Stimulated activated CD4-positive, alpha-beta T cell treated with anti-CD3 and anti-CD28 coated beads, TNF-alpha, amount 100 ng/mL, for 48 hours (primary cell): Measurements from ENCODE around the gene TM4SF18.

Experiments used
- DNase-seq, 3 donors: peaks; one replicate each; pipeline ENCODE4 v3.0.0-alpha.2; 2020; ENCODE audit warnings: low read depth in 3 of 3

The TM4SF18 gene

DNA sequence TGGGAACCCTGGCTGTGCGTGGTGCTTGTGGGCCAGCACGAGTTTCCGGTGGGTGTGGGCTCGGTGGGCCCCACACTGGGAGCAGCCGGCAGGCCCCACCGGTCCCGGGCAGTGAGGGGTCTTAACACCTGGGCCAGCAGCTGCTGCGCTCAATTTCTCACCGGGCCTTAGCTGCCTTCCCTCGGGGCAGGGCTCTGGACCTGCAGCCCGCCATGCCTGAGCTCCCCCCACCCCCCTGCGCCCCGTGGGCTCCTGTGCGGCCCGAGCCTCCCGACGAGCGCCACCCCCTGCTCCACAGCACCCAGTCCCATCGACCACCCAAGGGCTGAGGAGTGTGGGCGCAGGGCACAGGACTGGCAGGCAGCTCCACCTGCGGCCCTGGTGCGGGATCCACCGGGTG, 49.4 kb downstream of the TM4SF18 start:
- no peak for DNase-seq

DNA sequence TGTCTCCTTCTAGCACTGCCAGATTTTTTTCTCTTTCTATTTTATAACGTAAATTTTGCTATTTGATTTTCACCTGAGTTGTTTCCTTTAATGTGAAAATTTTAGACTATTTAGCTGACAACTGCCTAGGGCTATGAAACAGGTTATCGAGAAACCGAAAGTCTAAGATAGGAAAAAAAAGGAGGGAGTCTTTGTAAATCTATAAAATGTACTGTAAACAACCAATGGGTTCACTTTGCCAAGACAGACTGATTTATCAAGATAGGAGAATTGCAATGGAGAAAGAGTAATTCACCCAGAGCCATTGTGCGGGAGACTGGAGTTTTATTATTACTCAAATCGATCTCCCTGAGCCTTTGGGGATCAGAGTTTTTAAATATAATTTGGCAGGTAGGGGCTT, 50.0 kb downstream of the TM4SF18 start:
- no peak for DNase-seq

DNA sequence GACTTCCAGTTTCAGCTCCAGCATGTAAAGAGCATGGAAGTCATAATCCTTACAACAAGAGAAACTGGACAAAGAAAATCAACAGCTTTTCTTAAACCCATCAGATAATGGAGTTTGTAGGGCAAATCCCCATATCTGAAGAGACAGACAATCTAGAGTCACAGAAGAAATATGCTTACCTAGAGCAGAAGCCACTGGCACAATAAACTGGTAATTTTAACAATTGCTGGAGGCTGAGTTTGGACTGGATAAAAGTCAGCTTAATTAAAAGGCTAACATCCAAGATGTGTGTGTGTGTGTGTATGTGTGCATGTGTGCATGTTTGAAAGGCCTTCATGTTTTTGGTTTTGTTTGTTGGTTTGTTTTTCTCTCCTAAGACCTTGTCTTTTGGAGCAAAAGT, 50.6 kb downstream of the TM4SF18 start:
- no peak for DNase-seq

DNA sequence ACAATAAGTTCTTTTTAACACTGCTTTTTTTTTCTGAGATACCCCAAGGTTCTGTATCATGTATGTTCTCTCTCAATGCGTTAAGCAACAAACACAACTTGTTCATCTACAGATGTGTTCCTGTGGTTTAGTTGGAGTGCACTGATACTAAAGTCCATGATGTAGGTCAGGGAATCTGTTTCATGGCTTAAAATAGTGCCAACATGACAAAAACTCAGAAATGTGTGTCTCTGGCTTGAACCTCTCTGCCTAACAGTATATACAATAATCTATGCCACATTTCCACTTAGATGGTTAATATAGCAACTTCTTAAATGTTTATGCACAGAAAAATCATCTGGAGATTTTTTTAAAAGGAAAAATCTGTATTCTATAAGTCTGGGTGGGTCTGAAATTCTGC, 51.1 kb downstream of the TM4SF18 start:
- DNase-seq: no peak

DNA sequence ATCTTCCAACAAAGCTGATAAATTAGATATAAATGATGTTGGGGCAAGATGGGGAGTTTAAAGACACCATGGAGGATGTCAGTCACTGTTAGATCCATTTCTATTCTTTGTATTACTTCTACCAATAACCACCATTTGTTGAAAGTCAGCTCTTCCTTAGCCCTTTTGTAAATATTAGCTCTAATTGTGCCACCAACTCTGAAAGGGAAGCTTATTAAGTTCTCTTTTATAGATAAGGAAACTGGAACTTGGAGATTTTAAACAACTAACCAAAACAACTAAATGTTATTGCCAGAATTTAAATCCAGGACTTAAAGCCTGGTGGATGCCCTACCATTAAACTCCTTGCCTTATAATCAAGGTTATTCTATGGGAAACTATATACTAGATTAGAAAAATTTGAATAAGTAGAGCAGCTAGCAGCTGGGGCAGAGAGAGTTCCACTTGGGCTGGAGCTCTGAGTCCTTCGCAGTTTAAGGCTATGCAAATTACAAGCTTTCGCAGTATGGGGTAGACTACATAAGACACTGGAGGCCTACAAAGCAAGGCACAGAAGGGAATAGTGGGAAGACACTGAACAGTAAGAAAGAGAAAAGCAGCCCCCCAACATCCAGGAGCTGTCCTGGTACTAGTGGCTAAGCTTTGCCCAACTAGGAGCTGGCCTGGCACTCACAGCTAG, 52.6 kb downstream of the TM4SF18 start:
- no peak for DNase-seq

DNA sequence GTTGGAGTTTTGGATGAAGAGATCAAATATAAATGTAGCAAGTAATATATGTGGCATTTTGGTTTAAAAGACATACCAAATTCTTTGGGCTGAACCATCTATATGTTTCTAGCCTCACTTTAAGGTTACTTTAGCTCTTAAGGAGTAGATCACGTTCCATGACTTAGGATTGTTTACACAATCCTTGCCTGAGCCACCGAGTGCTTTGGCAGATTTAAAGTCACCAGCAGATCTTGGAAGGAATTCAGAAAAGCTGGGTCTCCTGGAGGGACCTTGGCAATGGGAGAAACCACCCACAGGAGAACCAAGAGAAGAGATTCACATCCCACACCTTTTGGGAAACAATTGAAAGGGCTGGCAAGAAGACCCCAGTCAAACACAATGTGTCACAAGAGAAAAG, 54.5 kb downstream of the TM4SF18 start:
- no peak for DNase-seq

DNA sequence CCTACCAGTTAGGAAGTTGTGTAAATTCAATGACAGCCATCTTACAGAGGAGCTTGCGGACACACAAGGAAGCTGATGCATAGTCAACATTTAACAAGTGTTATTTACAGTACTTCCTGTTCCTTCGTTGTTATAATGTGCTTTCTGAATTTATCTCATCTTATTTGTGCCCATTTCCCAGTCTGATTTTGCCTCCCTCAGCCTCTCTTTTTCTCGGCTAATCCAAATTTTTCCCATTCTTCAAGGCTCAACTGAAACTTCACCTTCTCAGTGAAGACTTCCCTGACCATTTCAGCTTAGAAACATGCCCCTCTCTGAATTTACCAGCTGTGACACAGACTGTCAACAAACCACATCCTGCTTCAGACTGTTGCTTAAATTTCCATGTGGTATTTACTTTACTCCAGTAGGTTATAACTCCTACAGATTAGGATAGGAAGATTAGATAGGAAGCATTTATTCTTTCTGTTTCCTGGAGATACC, 56.1 kb downstream of the TM4SF18 start:
- no peak for DNase-seq

DNA sequence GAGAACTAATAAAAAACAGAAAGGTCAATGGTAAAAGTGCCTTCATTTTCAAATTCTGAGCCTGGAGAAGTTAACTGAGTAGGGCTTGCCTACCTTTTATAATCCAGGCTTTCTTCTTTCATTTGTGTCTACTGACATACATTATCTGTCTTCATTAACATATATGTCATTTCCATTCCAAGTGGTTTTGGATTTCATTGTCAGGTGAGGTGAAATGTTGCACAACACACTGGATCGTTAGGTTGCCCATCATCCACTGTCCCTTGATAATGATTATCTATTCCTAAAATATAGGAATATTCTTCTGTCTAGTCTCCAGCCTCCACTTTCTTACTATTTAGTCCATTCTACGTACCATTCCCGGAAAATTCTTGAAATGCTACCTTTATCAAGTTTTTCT, 56.8 kb downstream of the TM4SF18 start:
- no peak for DNase-seq

DNA sequence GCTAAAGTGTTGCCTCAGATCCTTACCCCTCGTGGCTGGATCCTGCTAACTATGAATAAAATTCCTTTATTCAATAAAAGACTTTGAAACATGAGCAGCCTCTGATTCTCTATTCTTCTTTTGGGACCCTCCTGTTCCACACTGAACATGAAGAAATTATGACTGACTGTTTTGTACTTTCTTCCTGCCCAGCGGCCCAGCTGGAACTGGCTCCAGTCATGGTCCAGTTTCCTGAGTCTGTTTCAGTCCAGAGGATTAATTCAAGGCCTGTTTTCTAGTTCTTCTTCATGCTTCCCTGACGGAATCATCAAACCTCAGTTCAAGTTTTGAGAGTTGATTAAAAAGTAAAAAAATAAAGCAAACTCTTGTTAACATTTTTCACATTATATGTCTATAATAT, 59.2 kb downstream of the TM4SF18 start:
- no peak for DNase-seq

DNA sequence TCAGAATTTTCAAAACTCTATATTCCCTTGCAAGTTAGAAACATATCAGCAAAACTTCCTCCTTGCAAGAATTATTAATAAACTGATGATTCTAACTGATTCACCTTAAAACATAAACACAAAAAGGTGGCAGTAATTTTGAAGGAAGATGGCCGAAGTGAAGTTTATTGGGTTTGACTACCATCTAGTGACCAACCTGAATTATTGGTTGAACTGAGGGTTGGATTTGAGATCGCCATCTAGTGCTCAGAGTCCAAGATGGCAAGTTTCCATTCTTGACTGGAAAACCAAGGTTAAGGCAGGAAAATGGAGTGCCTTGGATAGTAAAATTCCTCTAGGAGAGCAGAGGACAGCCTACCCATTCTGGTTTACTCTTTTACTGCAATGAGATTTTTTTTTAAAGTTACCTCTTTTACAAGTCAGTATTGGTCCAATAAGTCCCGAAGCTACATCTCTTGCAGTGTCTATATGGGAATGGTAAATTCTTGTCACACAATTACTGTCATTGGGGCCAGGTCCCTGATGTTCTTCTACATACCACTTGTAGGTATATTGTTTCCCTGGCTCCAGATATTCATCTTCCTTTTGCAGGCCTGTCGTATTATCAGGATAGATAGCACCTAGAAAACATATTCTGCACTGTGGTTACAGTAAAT, 60.2 kb downstream of the TM4SF18 start:
- no peak for DNase-seq

DNA sequence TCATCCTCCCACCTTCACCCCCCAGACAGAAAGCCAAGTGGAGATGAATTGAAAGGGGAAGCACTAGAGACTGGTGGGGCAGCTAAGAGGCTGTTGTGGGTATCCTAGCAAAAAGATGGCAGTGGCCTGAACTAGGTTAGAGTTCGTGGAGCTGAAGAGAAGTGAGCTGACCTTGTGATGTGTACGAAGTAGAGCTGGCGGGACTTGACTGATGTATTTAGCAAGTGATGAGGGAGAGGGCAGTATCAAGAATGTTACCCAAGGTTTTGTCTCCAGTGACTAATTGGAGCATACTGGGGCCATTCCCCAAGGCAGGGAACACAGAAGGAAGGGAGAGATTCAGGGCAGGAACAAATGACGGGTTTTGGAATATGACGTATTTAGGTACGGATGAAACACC, 61.8 kb downstream of the TM4SF18 start:
- no peak for DNase-seq

DNA sequence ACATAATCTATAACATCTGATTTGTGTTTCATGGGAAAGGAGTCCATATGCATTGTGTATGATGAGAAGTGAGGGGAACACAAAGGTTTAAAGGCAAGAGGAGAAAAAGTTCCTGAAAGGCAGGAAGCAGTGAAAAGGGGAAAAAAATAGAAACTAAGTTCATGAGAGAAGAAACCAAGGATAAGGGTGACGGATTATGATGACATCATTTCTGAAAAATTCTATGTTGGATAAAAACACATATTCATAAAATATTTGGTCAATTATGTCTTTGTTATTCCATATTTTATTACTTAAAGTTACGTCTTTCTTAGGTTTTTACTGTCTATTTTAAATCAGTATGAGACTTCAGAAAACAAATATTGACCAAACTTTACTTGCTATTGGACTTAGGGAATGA, 63.3 kb downstream of the TM4SF18 start:
- no peak for DNase-seq

DNA sequence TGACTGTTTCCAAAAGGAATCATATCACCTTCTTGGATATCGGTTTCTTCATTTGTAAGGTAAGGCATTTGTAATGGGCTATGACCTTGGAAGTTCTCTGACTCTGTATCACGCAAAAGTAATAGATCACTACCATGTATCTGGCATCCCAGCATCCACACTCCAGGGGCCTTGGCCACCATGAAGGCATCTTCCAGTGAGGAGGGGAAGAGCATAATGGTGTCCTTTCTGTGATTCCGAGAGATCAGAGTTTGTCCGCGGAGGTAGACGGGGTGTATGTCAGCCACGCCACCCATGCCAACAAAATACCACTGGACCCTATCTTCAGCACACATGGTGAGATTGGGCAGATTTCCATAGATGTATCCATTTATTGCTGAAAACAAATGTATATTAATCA, 63.7 kb downstream of the TM4SF18 start:
- DNase-seq: no peak
